GM10847 (cell line): ENCODE data around the gene SCAPER.

Experiments
- POLR2A ChIP-seq: IDR thresholded peaks from 2 replicates; pipeline ENCODE4 v1.6.1; 2011; ENCODE audit not compliant: insufficient read length; ENCODE audit errors: extremely low read depth

The SCAPER gene

GRCh38 chr15:76753771-76754170 is 151.4 kb downstream of the SCAPER start:
- TF ChIP-seq POLR2A: no peak

GRCh38 chr15:76753131-76753530 is 152.0 kb downstream of the SCAPER start:
- TF ChIP-seq POLR2A: no peak

GRCh38 chr15:76752549-76752948 is 152.6 kb downstream of the SCAPER start:
- TF ChIP-seq POLR2A: no peak

- no peak for TF ChIP-seq POLR2A
Measured at GRCh38 chr15:76737573-76737972, 167.6 kb downstream of the SCAPER start.

GRCh38 chr15:76730262-76730661 is 174.9 kb downstream of the SCAPER start:
- TF ChIP-seq POLR2A: no peak

- no peak for TF ChIP-seq POLR2A
Measured at GRCh38 chr15:76718863-76719262, 186.3 kb downstream of the SCAPER start.

GRCh38 chr15:76714950-76715349 is 190.2 kb downstream of the SCAPER start:
- TF ChIP-seq POLR2A: no peak

GRCh38 chr15:76711351-76711827 is 193.8 kb downstream of the SCAPER start:
- TF ChIP-seq POLR2A: no peak

GRCh38 chr15:76696840-76697239 is 208.3 kb downstream of the SCAPER start:
- TF ChIP-seq POLR2A: no peak

- no peak for TF ChIP-seq POLR2A
Measured at GRCh38 chr15:76684002-76684401, 221.1 kb downstream of the SCAPER start.

GRCh38 chr15:76682833-76683232 is 222.3 kb downstream of the SCAPER start:
- TF ChIP-seq POLR2A: no peak

- no peak for TF ChIP-seq POLR2A
Measured at GRCh38 chr15:76682259-76682658, 222.9 kb downstream of the SCAPER start.

- no peak for TF ChIP-seq POLR2A
Measured at GRCh38 chr15:76678766-76679165, 226.4 kb downstream of the SCAPER start.

GRCh38 chr15:76674883-76675282 is 230.3 kb downstream of the SCAPER start:
- TF ChIP-seq POLR2A: no peak

GRCh38 chr15:76669521-76670207 is 235.5 kb downstream of the SCAPER start:
- TF ChIP-seq POLR2A: no peak

GRCh38 chr15:76668900-76669299 is 236.2 kb downstream of the SCAPER start:
- no peak for TF ChIP-seq POLR2A
